Activated CD4-positive, CD25-positive, alpha-beta regulatory T cell treated with anti-CD3 and anti-CD28 coated beads, Interleukin-2, amount 50 U/mL, for 24 hours (primary cell): ENCODE data around the gene CCDC3.
A peak's percentile ranks its signal among the peaks of the same experiment; 100 is the strongest.

Experiments used
- ATAC-seq, 2 donors: fragments of 150-1000 bp; cut with Tn5 transposase; one replicate each; pipeline ENCODE4 v1.10.0; 2021; ENCODE audit warnings: mild to moderate bottlenecking in 1 of 2, moderate library complexity in 1 of 2

Gene CCDC3

GRCh38 chr10:12960941-12961340 is 40.6 kb downstream of the CCDC3 start:
- no peak for ATAC-seq

DNA sequence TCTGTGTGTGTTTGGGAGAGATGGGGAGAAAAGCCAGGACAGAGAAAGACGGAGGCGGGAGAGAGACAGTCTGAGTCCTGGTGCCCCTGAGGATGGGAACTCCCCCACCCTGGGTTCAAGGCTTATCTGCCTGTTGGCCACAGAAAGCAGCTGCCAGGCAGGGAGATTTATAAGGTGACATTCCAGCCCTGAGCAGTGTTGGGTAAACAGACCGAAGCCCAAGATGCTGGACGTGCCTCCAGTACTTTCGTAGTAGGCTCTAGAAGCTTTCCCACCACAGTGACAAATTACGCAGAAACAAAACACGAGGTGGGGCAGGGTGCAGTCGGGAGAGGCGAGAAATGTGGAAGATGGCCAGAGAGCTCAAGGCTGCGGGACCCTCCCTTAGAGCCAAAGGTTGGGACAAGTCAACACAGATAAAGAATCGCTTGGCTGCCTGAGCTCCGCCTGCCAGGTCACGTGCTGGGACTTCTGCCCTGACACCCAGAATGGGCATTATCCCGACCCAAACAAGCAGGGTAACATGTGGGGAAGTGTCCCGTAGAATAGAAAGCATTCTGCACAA is 41.1 kb downstream of the CCDC3 start:
- ATAC-seq, result no peak

DNA sequence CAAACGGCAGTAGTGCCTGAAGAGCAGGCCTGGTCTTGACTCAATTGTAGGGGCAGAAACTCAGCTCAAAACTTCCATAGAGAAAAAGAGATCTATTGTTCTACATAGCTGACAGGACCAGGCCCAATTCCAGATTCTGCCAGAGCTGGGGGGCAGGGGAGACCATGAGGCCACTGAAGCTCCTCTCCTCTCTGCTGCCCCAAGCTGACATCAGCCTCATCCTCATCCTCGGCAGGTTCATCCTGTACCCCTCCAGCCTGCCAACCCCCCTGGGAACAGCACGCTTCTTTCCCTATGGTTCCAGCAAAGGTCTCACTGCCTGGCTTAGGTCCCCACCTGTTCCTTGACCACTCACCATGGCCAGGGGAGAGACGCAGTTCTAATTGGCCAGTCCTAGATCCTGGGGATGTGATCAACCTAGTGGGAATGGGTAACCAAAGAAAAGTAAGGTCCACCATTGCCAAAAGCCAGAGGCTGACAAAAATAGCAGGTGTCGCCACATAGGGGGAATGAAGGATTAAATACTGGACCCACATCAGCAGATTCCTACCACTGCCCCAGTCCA is 42.9 kb downstream of the CCDC3 start:
- no peak for ATAC-seq

DNA sequence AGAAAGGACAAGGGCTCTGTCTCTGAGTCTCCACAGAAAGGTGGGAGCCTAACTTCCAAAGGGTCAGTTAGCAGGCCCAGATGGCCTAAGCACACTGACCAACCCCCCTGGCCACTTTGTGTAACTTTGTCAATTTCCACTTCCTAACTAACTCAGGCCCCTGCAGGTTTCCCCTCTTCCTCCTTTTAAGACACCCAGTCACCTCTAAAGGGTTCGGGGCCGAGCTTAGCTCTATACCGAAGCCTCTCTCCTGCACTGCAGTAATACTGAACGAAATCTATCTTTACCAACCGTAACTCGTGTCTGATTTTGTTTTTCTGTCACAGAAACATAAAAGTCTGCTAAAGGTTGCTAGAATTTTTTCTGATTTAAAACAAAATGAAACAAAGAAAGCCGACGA is 44.4 kb downstream of the CCDC3 start:
- ATAC-seq, result no peak

- ATAC-seq, result no peak
Observed at GRCh38 chr10:12954866-12955265, 46.6 kb downstream of the CCDC3 start.

- ATAC-seq, result no peak
Observed at GRCh38 chr10:12950583-12951128, 50.9 kb downstream of the CCDC3 start.

GRCh38 chr10:12949248-12949647 is 52.3 kb downstream of the CCDC3 start:
- no peak for ATAC-seq

DNA sequence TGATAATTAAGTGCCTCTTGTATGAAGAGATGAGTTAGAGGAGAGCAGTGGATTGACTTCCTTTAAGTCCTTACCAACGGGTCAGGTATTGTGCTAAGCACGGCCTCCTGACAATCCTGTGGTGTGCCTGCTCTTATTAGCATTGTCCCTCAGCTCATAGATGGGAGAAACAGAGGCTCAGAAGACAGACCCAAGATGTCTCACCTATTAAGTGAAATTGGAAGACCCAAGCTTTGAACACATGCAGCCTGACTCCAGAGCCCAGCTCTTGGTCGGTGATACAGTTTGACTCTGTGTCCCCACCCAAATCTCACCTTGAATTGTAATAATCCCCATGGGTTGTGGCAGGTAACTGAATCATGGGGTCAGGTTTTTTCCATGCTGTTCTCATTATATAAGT is 53.8 kb downstream of the CCDC3 start:
- ATAC-seq, result no peak

DNA sequence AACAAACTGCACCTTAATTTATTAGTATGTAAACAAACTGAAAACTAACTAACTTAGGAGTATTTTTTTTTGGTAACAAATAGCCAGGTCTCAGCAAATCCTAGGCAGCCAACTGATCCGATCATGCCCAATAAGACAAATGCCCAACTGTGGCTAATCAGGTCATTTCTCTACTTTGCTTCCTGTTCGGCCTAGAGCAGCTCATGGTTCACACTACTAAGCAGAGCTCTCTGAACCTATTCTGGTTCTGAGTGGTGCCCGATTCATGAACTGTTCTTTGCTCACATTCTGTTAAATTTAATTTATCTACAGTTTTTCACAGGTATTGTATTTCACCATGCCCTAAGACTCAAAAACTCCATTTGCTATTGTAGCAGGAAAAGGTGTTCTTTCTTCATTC is 55.1 kb downstream of the CCDC3 start:
- no peak for ATAC-seq

DNA sequence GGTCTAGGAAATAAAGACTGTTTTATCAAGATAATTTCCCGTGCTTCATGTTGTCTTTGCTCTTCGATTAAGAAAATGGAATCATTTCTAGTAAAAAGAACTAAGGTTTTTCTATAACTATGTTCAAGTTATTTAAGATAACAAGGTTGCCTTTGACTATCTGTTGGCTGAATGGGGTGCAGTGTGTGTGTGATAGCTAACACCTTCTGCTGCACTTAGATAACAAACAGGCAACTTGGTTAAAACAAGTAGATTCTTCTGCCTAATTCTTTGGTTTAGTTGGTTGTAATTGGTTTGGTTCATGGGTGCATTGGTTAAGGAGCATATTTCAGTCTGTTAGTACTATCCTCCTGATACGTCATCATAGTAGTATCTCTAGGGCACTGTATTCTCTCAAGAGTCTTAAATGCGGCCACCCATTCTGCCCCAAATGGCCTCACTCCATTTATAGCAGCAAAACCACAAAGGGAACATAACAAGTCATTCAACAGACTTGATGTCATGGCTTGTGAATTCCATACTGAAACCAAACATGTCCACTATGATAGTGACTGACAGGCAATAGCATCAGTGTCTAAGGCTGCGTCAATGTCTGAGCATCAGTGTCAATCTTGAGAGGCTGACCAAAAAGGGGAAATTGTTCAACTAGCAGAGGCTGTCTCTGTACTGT is 55.7 kb downstream of the CCDC3 start:
- peak in 1 of 2 donors; percentile 30 for ATAC-seq

- no peak for ATAC-seq
Observed at GRCh38 chr10:12944931-12945330, 56.6 kb downstream of the CCDC3 start.

- no peak for ATAC-seq
Observed at GRCh38 chr10:12943425-12943824, 58.1 kb downstream of the CCDC3 start.

- no peak for ATAC-seq
Observed at GRCh38 chr10:12941966-12942365, 59.5 kb downstream of the CCDC3 start.

DNA sequence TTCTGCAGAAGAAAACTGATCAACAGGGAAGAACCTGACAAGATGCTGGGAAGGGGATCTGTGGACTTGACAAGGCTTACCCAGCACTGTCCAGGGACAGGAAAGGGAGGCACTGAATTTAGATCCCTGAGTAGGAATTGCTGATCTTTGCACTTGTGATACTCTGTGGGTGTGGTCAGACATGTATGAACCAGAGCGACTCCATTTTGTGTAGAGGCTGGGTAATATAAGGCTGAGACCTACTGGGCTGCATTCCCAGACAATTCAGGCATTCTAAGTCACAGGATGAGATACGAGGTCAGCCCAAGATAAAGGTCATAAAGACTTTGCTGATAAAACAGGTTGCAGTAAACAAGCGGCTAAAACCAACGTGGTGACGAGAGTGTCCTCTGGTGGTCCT is 60.7 kb downstream of the CCDC3 start:
- no peak for ATAC-seq

DNA sequence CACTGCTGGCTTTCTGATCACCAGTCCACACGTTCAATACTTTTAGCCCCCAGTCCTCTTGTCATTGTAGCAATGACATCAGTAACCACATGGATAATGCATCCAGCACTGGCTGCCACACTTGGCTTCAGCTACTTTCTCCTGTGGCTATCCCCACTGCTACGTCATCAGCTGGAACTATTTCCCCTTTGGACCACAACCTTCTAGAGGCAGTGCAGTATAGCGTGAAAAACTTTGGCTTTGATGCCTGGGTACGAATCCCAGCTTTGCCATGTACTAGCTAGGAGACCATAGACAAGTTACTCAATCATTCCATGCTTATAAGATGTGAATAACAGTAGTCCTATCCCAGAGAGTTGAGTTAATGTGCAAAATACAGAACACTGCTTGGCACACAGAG is 63.2 kb downstream of the CCDC3 start:
- ATAC-seq, result no peak

DNA sequence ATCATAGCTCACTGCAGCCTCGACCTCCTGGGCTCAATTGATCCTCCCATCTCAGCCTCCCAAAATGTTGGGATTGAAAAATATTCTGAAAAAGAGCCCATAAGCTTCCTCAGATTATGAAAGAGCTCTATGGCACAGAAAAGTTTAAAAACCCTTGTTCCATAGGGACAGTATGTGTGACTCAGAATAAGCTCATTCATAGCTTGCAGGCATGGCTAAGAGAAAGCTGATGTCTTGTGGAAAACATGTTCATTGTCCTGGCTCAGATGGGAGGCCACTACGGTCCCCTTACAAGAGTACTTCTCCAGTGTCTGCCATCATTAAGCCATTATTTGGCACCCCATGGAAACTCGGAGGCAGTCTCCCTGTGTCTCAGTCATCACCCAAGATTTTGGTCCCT is 64.0 kb downstream of the CCDC3 start:
- no peak for ATAC-seq

DNA sequence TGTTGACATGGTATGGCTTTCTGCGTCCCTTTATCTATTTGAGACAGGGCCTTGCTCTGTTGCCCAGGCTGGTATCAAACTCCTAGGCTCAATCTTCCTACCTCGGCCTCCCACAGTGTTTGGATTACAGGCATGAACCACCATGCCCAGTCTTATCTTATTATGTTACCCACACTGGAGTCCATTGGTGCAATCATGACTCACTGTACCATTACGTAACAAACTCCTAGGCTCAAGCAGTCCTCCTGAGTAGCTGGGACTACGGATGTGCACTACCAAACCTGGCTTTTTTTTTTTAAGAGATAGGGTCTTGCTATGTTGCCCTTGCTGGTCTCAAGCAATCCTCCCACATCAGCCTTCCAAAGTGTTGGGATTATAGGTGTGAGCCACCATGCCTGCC is 66.7 kb downstream of the CCDC3 start:
- ATAC-seq, result no peak

GRCh38 chr10:12929381-12929780 is 72.1 kb downstream of the CCDC3 start:
- ATAC-seq, result no peak

GRCh38 chr10:12928571-12928970 is 72.9 kb downstream of the CCDC3 start:
- ATAC-seq, result no peak

DNA sequence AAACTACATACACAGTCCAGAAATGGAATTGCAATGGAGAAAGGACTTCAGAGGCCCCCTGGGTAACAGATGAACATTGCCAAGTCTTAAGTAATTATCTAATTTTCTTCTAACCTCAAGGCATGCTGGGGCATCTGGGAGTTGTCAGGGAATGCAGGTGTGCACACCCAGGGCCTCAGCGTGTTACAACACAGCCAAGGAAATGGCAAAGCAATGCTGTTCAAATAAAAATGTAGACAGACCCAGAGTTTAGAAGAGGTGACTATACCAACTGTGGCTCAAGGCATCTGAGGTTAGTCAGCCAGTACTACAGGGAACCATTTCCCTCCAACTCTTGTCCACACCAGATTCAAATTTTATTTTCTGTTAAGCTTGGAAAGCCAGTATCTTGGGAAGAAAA is 73.6 kb downstream of the CCDC3 start:
- ATAC-seq, result no peak

- no peak for ATAC-seq
Observed at GRCh38 chr10:12925845-12926244, 75.7 kb downstream of the CCDC3 start.

DNA sequence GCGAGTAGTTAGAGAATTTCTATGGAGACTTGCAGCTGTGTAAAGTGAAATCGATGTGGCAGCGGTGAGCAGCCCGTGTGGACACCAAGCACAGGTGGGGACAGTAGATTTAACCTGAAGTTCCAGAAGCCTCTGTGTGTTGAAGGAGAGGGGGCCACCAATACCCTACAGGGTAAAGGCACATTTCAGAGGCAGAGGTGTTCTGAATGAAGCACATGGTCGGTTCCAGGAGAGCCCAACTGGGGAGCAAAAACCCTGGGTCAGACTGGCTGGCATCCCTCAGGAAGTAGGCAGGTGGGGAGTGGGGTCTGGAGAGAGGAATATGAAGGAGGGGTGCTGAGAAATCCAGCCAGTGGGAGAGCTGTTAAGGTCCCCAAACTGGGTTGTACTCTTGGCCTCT is 76.6 kb downstream of the CCDC3 start:
- no peak for ATAC-seq

- no peak for ATAC-seq
Observed at GRCh38 chr10:12922117-12922900, 79.2 kb downstream of the CCDC3 start.

- ATAC-seq, result no peak
Observed at GRCh38 chr10:12921163-12921562, 80.3 kb downstream of the CCDC3 start.
